ENCODE results near the gene NDUFAF8.

The NDUFAF8 gene

GRCh38 chr17:81203136-81203535, 36.0 kb upstream of the NDUFAF8 start:
- H3K27ac ChIP-seq, result no peak overlapping the region
- no peak for TF ChIP-seq CTCF (IDR thresholded peaks at IDR 0.05)
- no peak for TF ChIP-seq ZFX (IDR thresholded peaks at IDR 0.05; ENCODE audit: borderline replicate concordance)

GRCh38 chr17:81204578-81204977, 34.5 kb upstream of the NDUFAF8 start:
- no peak for TF ChIP-seq ZFX (IDR thresholded peaks at IDR 0.05; ENCODE audit: borderline replicate concordance)
- TF ChIP-seq CTCF (IDR thresholded peaks at IDR 0.05), result no peak
- no peak overlapping the region for H3K27ac ChIP-seq

- no peak for TF ChIP-seq ZFX (IDR thresholded peaks at IDR 0.05; ENCODE audit: borderline replicate concordance)
- TF ChIP-seq CTCF (IDR thresholded peaks at IDR 0.05), result no peak
- H3K27ac ChIP-seq, result no peak overlapping the region
Observed at GRCh38 chr17:81206166-81206565, 33.0 kb upstream of the NDUFAF8 start.

GRCh38 chr17:81206657-81207056, 32.5 kb upstream of the NDUFAF8 start:
- H3K27ac ChIP-seq, result no peak overlapping the region
- no peak for TF ChIP-seq ZFX (IDR thresholded peaks at IDR 0.05; ENCODE audit: borderline replicate concordance)
- no peak for TF ChIP-seq CTCF (IDR thresholded peaks at IDR 0.05)

GRCh38 chr17:81207610-81208581, 31.2 kb upstream of the NDUFAF8 start:
- H3K27ac ChIP-seq, result no peak overlapping the region
- TF ChIP-seq ZFX (IDR thresholded peaks at IDR 0.05; ENCODE audit: borderline replicate concordance) (no peak), CTCF (IDR thresholded peaks at IDR 0.05) (no peak)

- TF ChIP-seq CTCF (IDR thresholded peaks at IDR 0.05), result no peak
- H3K27ac ChIP-seq, result no peak overlapping the region
Observed at GRCh38 chr17:81208651-81209050, 30.5 kb upstream of the NDUFAF8 start.

GRCh38 chr17:81209141-81209540, 30.0 kb upstream of the NDUFAF8 start:
- H3K27ac ChIP-seq, result no peak overlapping the region
- TF ChIP-seq ZFX (IDR thresholded peaks at IDR 0.05; ENCODE audit: borderline replicate concordance), result no peak
- TF ChIP-seq CTCF (IDR thresholded peaks at IDR 0.05), result no peak
